ENCODE measurements around the gene PCGF6.

Gene PCGF6

DNA sequence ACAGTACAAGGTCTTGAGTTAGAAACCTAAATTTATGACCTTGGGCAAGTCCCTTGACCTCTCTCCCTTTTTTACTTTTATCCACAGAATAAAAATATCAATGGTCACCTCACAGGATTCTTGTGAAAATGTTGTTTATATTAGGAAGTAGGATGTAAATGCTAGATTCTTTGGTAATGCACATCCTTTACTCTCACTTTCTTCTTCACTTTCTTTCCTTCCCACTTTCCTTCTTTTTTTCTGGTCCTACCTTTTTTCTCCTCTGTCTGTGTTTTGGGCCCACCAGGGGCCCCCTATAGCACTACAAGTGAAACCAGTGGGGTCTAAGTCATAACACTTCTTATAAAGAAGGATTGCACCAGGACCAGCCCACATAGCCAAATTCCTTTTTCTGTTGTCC is 93.1 kb downstream of the PCGF6 start:
- no peak for DNase-seq (ENCODE audit: low read depth)
- TF ChIP-seq CTCF (IDR thresholded peaks at IDR 0.05; ENCODE audit: low read length, missing control alignments) = no peak
- no peak overlapping the region for H3K4me3 ChIP-seq (replicated peaks; ENCODE audit: low read depth, low read length)

DNA sequence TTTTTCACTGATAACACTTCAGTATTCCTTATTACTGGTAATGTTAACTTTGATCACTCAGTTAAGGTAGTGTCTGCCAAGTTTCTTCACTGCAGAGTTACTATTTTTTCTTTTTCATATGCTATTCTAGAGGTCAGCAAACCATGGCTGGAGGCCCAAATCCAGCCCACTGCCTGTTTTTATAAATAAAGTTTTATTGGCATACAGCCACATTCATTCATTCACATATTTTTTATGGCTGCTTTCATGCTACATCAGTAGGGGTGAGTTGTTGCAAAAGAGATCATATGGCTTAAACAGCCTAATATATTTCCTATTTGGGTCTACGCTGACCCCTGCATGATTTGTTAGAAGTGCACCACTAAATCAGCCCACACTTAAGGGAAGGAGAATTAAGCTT is 94.3 kb downstream of the PCGF6 start:
- no peak for DNase-seq (ENCODE audit: low read depth)
- H3K4me3 ChIP-seq (replicated peaks; ENCODE audit: low read depth, low read length) = no peak overlapping the region
- TF ChIP-seq CTCF (IDR thresholded peaks at IDR 0.05; ENCODE audit: low read length, missing control alignments) = no peak

DNA sequence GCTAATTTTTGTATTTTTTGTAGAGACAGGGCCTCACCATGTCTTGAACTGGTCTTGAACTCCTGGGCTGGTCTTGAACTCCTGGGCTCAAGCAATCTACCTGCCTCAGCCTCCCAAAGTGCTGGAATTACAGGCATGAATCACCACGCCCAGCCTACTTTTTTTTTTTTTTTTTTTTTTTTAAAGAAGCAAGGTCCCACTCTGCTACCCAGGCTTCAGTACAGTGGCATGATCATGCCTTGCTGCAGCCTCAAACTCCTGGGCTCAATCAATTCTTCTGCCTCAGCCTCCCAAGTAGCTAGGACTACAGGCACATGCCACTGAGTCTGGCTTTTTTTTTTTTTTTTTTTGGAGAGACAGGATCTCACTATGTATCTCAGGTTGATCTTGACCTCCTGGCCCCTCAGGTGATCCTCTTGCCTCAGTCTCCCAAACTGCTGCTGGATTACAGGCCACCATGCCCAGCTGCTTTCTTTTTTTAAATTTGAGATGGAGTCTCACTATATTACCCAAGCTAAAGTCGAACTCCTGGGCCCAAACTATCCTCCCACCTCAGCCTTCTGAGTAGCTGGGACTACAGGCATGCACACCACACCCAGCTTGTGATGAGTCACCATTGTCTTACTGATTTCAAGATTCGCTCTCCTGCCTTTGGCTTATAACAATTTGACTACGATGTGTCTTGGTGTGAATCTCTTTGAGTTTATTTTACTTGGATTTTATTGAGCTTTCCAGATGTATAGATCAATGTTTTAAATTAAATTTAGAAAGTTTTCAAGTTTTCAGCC is 96.2 kb downstream of the PCGF6 start:
- no peak overlapping the region for H3K4me3 ChIP-seq (replicated peaks; ENCODE audit: low read depth, low read length)
- TF ChIP-seq CTCF (IDR thresholded peaks at IDR 0.05; ENCODE audit: low read length, missing control alignments) = no peak
- peak; percentile 34 for DNase-seq (ENCODE audit: low read depth)

- no peak overlapping the region for H3K4me3 ChIP-seq (replicated peaks; ENCODE audit: low read depth, low read length)
- DNase-seq (ENCODE audit: low read depth) = no peak
- TF ChIP-seq CTCF (IDR thresholded peaks at IDR 0.05; ENCODE audit: low read length, missing control alignments) = no peak
Measured at GRCh38 chr10:103254113-103254512, 96.8 kb downstream of the PCGF6 start.

All from fibroblast of pulmonary artery (primary cell).